DMS153 (cell line): ENCODE results near the gene CSNK2B.

Source experiments
- DNase-seq: peaks from one replicate; lab custom pipeline; 2025; lab: John Stamatoyannopoulos, UW

The CSNK2B gene

DNA sequence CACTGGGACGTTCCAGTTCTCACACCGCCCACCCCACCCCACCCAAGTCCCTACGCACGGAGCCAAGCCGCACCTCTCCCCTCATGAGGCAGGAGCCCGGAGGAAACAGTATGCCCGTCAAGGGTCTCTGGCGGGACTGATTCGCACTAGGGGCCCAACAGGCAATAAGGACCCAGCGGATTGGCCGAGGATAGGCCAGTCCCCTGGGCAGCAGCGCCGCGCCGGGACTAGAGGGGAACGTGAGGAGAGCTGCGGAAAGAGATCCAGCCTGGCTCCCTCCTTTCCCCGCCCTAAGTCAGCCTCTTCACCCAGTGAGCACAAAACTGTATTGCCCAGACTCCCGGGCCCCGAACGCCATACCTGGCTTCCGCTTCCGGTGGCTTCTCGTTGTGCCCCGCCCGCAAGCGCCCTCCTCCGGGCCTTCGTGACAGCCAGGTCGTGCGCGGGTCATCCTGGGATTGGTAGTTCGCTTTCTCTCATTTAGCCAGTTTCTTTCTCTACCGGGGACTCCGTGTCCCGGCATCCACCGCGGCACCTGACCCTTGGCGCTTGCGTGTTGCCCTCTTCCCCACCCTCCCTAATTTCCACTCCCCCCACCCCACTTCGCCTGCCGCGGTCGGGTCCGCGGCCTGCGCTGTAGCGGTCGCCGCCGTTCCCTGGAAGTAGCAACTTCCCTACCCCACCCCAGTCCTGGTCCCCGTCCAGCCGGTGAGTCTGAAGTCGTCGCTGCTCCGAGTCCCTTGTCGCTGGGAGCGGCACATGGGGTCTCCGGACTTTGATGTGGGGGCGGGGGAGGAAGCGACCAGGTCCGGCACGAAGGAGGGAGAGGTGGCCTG, at the start of gene CSNK2B:
TSS of gene CSNK2B (plus strand) at position 580 of the 836 bp plus-strand sequence. CDS start 752 bp downstream, outside the sequence.
- DNase-seq, result peak; percentile 95

DNA sequence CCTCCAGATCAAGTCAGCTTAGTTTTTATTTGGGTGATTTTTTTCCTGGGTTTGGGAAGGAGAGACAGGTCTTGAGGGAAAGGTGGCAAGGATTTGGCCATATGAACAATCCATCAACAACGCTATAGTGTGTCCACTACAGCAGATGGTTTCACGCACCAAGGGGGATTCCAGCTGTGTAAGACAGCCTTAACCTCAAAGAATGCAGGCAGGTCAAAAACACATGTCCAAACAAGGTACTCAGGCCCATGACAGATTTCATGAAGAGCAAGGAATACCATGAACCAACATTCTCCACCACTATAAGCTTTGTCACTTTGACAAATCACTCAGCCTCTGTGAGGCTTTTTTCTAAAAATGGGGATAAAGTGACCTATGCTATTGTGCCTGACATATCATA, 48.9 kb upstream of the CSNK2B start:
- no peak for DNase-seq

DNA sequence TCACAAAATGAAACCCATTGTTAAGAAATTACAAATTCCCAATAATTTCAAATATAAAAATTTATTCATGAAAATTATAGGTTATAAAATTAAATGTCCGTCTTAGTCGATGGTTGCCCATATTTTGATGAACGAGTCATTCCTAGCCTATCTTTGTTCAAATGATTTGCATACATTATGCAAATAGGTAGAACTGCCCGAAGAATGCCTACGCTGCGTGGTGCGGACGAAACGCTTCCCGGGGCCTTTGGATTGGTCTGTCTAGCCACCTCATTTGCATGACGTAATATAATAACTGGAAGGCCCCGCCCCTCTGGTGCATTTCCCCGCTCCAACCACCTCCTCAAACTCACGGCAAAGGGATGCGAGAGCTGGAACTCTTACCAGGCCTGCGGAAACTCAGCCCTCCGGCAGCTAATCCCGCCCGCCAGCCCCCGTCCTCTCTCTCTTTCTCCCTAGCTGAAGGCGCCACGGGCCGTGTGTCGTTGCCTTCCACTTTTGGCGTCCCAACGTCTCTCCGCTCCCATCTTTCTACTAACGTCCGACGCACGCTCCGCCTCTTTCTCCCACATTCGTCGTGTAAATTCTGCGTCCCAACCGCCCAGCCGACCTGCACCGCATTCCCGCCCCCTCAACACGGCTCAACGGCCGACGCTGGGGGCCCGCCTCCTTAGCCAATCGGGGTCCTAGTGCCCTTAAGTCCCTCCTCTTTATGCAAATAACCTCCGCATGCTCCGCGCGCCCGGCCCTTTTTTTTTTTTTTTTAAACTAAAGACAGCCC, 45.9 kb upstream of the CSNK2B start:
- DNase-seq, result peak; percentile 99

DNA sequence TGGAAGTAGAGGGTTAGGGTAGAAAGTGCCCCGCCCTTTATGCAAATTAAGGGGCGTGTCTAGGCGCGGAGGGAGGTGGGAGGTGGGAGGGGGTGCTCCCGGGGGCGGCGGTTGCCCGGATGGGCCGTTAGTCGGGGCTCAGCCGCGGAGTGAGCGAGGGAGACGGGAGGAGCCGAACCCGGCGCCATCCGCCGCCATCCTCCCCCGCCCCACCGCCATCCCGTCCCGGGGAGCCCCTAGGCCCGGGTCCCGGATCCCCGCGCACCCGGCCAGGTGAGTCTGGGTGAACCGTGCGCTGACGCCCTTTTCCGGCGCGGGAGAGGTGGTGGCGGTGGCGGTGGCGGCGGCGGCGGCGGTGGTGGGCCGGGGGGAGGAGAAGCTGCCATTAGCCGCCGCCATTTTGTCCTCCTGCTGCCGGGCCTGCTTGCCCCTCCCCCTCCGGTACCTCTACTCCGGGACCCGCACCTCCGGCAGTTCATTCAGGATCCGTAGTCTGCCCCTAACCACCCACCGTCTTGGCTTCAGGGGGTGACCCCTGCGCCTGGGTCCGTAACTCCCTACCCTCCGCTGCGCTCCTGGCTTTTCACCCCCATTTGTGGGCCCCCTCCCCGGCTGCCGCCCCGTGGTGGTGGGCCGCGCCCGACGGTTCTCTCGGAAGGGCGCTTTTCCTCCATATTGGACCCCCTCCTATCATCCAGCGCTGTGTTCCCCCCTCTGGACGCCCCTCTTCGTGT, 45.1 kb upstream of the CSNK2B start, which contains the start of gene PRRC2A:
TSS of gene PRRC2A (plus strand) at position 130 of the 734 bp plus-strand sequence. CDS start 2,075 bp downstream, outside the sequence.
- DNase-seq, result peak; percentile 51

DNA sequence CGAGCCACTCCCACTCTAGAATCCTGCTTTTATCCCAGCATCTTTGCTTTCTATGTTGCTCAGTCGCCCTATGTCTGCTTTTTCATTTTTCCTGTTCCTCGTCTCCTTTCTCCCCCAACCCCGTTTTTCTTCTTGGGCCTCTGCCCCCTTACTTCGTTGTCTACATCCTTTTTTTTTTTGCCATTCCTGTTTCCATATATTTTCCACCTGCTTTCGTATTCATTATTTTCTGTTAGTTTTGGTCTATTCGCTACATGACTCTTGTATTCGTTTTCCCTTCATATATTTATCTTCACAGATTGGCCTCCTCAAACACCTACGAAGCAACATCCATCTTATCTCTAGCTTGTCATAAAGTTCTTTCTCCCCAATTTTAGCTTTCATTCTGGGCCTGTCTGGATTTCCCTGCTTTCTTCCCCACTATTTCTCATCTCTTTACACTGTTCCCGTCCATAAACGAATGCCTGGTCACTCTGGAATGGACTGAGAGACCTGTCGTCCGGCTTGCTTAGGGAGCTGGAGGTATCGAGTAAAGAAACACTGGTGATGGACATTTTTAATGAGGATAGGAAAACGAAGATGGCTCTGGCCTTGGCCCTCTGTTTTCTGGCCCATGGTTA, 44.5 kb upstream of the CSNK2B start:
- no peak for DNase-seq

DNA sequence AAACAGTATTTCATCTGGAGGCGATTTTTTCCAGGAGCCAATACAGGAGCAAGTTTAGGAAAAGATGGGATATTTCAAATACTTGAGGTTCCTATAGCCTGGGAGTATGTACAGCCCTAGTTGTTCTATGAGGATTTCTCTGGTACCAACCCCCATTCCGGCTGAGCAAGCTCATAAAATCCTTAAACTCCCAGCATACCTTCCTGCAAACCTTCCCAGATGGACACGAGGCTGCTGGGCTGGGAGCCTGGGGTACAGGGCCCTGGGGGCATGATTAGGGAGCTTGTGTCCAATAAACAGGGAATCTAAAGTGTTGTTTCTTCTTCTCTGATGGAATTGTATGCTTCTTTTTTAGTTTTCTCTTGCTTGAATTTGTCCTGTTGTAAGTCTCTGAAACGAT, 43.9 kb upstream of the CSNK2B start:
- no peak for DNase-seq

DNA sequence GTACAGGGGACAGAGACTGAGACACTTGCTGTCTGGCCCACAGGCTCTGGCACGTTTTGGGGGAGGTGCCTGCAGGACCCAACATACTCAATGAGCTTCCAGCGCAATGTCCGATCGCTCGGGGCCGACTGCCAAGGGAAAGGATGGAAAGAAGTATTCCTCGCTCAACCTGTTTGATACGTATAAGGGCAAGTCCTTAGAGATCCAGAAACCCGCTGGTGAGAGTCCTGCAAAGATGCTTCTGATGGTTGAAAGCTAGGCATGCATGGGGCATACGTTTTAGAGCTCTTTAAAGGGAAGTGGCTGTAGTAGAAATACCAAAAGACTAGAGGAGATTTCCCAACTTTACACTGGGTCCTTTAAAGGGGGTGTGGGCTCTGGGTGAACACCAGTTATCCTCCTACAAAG, 43.2 kb upstream of the CSNK2B start:
- DNase-seq, result no peak

DNA sequence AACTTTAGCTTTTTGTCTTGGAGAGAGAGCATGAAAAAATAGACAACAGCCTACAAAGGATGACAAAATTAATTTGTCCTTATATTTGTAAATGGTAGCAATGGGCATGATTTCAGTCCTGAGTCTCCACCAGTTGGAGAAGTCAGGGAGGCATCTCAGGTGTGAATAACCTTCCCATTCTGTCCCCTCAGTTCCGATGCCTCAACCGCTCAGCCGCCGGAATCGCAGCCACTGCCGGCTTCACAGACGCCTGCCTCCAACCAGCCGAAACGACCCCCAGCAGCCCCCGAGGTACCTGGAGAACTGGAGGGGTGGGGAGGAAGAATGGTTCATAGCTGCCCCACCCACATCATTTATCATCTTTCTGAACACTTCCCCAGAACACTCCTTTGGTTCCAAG, 41.8 kb upstream of the CSNK2B start:
- no peak for DNase-seq

DNA sequence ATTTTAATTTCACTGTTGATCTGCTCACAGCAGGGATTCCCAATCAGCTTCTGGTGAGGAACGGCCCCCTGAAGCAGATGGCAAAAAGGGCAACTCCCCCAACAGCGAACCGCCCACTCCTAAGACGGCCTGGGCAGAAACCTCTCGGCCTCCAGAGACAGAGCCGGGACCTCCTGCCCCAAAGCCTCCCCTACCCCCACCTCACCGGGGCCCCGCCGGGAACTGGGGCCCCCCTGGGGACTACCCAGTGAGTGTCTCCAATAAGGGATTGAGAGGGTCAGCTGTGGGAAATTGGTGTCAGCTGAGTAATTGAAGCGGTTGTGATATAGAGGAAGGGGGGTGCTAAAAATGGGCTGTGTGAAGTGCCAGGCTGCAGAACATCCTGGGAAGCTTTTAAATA, 38.9 kb upstream of the CSNK2B start:
- no peak for DNase-seq

DNA sequence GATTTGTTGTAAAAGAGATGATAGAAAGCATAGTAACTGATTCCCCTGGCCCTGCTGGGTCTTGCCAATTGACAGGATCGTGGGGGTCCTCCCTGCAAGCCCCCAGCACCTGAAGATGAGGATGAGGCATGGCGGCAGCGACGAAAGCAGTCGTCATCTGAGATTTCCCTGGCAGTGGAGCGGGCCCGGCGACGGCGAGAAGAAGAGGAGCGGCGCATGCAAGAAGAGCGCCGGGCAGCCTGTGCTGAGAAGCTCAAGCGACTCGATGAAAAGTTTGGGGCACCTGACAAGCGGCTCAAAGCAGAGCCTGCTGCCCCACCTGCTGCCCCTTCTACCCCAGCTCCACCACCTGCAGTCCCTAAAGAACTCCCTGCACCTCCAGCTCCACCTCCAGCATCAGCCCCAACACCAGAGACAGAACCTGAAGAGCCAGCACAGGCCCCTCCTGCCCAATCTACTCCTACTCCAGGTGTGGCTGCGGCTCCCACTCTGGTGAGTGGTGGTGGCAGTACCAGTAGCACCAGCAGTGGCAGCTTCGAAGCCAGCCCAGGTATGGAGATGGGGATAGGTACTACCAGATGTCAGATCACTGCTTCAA, 38.1 kb upstream of the CSNK2B start:
- DNase-seq, result no peak

DNA sequence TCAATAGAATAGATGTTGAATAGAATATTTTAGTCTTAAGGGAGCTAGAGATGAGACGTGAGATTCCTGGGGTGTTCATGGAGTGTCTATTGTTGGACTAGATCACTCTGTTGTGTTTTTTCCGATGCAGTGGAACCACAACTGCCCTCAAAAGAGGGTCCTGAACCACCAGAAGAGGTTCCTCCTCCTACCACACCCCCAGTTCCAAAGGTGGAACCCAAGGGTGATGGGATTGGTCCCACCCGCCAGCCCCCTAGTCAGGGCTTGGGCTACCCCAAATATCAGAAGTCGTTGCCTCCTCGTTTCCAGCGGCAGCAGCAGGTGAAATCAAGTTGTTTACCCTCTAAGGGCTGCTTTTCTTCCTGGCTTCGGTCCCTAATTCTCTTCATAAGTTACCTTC, 36.9 kb upstream of the CSNK2B start:
- no peak for DNase-seq

DNA sequence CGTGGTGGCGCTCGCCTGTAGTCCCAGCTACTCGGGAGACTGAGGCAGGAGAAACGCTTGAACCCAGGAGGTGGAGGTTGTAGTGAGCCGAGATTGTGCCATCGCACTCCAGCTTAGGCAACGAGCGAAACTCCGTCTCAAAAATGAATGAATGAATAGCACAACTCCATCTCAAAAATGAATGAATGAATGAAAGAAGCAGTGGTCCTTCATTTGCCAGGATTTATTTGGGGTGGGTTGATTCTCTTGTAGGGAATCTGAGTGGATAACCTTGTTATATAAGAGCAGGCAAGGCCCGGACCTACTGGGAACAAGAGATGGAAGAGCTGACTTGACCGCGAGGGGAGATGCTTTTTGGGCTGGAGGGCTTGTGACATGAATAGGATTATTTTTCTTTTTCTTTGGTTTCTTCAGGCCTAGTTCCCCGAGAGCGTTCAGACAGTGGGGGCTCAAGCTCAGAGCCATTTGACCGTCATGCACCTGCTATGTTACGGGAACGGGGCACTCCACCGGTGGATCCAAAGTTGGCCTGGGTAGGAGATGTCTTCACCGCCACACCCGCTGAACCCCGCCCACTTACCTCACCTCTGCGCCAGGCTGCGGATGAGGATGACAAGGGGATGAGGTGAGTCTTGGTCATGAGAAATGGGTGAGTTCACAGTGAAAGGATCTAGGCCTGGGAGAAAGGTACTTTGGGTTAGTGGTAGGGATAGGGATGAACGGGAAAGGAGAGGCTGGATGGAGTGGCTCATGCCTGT, 35.5 kb upstream of the CSNK2B start:
- DNase-seq, result no peak

DNA sequence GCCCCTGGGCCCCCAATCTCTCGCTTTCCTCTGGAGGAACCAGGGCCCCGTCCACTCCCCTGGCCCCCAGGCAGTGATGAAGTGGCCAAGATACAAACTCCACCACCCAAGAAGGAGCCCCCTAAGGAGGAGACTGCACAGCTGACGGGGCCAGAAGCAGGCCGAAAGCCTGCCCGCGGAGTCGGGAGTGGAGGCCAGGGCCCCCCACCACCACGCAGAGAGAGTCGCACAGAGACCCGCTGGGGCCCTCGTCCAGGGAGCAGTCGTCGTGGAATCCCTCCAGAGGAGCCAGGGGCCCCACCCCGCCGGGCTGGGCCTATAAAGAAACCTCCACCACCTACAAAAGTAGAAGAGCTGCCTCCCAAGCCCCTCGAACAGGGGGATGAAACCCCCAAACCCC, 34.7 kb upstream of the CSNK2B start:
- no peak for DNase-seq

DNA sequence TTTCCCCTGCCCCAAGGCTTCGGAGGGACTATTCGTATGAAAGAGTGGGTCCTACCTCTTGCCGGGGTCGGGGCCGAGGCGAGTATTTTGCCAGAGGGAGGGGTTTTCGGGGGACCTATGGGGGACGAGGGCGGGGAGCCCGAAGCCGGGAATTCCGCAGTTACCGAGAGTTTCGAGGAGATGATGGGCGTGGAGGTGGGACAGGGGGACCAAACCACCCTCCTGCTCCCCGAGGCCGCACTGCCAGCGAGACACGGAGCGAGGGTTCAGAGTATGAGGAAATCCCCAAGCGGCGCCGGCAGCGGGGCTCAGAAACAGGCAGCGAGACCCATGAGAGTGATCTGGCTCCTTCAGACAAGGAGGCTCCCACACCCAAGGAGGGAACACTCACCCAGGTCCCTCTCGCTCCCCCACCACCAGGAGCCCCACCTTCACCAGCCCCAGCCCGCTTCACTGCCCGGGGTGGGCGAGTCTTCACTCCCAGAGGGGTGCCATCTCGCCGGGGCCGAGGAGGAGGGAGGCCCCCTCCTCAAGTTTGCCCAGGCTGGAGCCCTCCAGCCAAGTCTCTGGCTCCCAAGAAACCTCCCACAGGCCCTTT, 34.1 kb upstream of the CSNK2B start:
- no peak for DNase-seq

DNA sequence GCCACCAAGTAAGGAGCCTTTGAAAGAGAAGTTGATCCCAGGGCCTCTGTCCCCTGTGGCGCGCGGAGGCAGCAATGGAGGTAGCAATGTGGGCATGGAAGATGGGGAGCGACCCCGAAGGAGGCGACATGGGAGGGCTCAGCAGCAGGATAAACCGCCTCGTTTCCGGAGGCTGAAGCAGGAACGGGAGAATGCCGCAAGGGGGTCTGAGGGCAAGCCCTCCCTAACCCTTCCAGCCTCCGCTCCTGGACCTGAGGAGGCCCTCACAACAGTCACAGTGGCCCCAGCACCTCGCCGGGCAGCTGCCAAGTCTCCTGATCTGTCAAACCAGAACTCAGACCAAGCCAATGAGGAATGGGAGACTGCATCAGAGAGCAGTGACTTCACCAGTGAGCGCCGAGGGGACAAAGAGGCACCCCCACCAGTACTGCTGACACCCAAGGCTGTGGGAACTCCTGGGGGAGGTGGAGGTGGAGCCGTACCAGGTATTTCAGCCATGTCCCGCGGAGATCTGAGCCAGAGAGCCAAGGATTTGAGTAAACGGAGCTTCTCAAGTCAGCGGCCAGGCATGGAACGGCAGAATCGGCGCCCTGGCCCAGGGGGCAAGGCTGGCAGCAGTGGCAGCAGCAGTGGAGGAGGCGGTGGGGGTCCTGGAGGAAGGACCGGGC, 33.5 kb upstream of the CSNK2B start:
- no peak for DNase-seq

DNA sequence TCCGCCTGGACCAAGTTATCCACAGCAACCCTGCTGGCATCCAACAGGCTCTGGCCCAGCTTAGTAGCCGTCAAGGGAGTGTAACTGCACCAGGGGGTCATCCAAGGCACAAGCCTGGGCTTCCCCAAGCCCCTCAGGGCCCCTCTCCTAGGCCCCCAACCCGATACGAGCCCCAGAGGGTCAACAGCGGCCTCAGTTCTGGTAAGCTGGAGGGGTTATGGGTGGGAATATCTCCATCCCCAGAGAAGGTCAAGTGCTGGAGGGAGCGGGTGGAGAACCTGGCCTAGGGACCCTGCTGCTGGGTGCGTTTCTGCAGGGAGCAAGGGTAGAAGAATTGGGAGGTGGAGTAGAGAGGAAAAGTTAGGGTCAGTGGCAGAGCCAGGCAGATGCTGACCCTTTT, 32.4 kb upstream of the CSNK2B start:
- DNase-seq, result no peak

DNA sequence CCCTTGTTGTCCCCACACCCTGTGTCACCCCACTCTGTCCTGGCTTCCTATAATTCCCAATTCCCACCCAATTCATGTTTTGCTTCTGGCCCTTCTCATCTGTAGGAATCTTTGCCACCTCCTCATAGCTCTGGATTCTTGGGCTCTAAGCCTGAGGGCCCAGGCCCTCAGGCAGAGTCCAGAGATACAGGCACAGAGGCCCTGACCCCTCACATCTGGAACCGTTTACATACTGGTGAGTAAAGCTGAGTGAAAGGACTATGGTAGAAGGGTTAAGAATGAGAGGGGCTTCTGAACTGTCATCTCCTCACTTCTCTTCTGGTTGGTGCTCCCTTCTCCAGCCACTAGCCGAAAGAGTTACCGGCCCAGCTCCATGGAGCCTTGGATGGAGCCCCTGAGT, 31.7 kb upstream of the CSNK2B start:
- DNase-seq, result no peak

DNA sequence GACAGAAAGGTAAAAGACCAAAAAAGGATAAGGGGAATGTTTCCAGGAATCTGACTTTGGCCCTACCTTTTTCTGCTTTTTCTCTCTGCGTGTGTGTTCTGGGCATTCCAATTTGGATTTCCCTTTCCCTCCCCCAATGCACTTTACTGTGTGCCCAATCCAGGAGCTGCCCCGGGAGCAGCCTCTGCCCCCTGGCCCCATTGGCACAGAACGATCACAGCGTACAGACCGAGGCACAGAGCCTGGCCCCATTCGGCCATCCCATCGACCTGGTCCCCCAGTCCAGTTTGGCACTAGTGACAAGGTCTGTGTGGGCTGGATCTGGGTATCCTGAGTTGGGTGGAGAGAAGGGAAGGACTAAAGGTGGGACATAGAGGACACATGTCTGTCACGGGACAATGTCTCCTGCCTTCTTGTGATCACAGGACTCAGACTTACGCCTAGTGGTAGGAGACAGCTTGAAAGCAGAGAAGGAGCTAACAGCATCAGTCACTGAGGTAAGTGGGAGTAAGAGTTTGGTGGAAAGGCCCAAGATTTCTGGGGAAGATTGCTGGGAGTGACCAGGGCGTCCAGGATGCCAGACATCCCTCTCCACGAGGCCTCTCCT, 30.8 kb upstream of the CSNK2B start:
- DNase-seq, result no peak
